Neural progenitor cell (in vitro differentiated cells): ENCODE data around the gene MMP11. TPM values are rescaled to one million over a fixed set of nuclear protein-coding genes. Genes with fewer than 3 reads are reported as not detected.

ENCODE experiments used
- DNase-seq: peaks from one replicate; pipeline ENCODE4 v3.0.0-alpha.2; 2016; ENCODE audit warnings: low spot score
- H2AFZ ChIP-seq: fragments of 200-600 bp; sonication (generic); replicated peaks from 2 replicates; pipeline ENCODE4 v1.6.1; 2016; ENCODE audit warnings: antibody characterized with exemption
- H3F3A ChIP-seq: fragments of 200-600 bp; sonication (generic); 2 replicates; pipeline ENCODE4 v1.6.1; 2016; ENCODE audit warnings: antibody characterized with exemption, low read depth
- H3K27ac ChIP-seq: fragments of 200-600 bp; sonication (generic); 2 replicates; pipeline ENCODE4 v1.5.1; 2016; ENCODE audit warnings: mild to moderate bottlenecking
- H3K27me3 ChIP-seq: fragments of 200-600 bp; sonication (generic); 2 replicates; pipeline ENCODE4 v1.6.1; 2016; ENCODE audit warnings: mild to moderate bottlenecking, moderate library complexity
- H3K36me3 ChIP-seq: fragments of 200-600 bp; sonication (generic); 2 replicates; pipeline ENCODE4 v1.5.1; 2016
- H3K4me1 ChIP-seq: fragments of 200-600 bp; sonication (generic); 2 replicates; pipeline ENCODE4 v1.6.1; 2016; ENCODE audit warnings: mixed run types
- H3K4me2 ChIP-seq: fragments of 200-600 bp; sonication (generic); 2 replicates; pipeline ENCODE4 v1.6.1; 2016
- H3K4me3 ChIP-seq: fragments of 200-600 bp; sonication (generic); 2 replicates; pipeline ENCODE4 v1.5.1; 2016
- H3K79me2 ChIP-seq: fragments of 200-600 bp; sonication (generic); 2 replicates; pipeline ENCODE4 v1.6.1; 2016; ENCODE audit warnings: low read depth
- H3K9ac ChIP-seq: fragments of 200-600 bp; sonication (generic); 2 replicates; pipeline ENCODE4 v1.6.1; 2016
- H3K9me3 ChIP-seq: fragments of 200-600 bp; sonication (generic); 2 replicates; pipeline ENCODE4 v1.5.1; 2016; ENCODE audit warnings: low read depth
- H4K20me1 ChIP-seq: fragments of 200-600 bp; sonication (generic); 2 replicates; pipeline ENCODE4 v1.6.1; 2016; ENCODE audit warnings: low read depth
- H3K27ac Mint-ChIP-seq: 3 replicates; pipeline ENCODE4 v1.8.0; 2021; ENCODE audit warnings: mixed read lengths
- H3K27me3 Mint-ChIP-seq: 2 replicates; pipeline ENCODE4 v1.8.0; 2022; ENCODE audit warnings: low read depth, mild to moderate bottlenecking, inconsistent platforms, moderate library complexity, mixed read lengths; ENCODE audit not compliant: insufficient read depth
- H3K36me3 Mint-ChIP-seq: 3 replicates; pipeline ENCODE4 v1.8.0; 2021; ENCODE audit warnings: mixed read lengths
- H3K4me1 Mint-ChIP-seq: 3 replicates; pipeline ENCODE4 v1.8.0; 2021; ENCODE audit warnings: mixed read lengths
- H3K4me3 Mint-ChIP-seq: 3 replicates; pipeline ENCODE4 v1.8.0; 2021; ENCODE audit warnings: mild to moderate bottlenecking, moderate library complexity, mixed read lengths
- H3K9me3 Mint-ChIP-seq: 3 replicates; pipeline ENCODE4 v1.8.0; 2020; ENCODE audit warnings: mixed read lengths
- CTCF ChIP-seq: fragments of 200-600 bp; sonication (generic); IDR thresholded peaks from 2 replicates; pipeline ENCODE4 v1.5.1; 2017; ENCODE audit warnings: antibody characterized with exemption, mild to moderate bottlenecking
- EZH2 ChIP-seq: fragments of 200-600 bp; sonication (generic); IDR thresholded peaks from 2 replicates; pipeline ENCODE4 v1.6.1; 2017; ENCODE audit warnings: antibody characterized with exemption, mild to moderate bottlenecking, moderate library complexity
- EZH2phosphoT487 ChIP-seq: fragments of 200-600 bp; sonication (generic); IDR thresholded peaks from 2 replicates; pipeline ENCODE4 v1.6.1; 2017; ENCODE audit warnings: antibody characterized with exemption
- total RNA-seq: library from RNA; depleted of rRNA; stranded (reverse); fragments of >200 nt; gene quantifications from 2 replicates; pipeline ENCODE4 v1.2.3, GENCODE V29; 2015; ENCODE audit warnings: low replicate concordance

The MMP11 gene
- total RNA-seq, 1 donor from 2014 or later = 4.1 TPM

GRCh38 chr22:23789121-23789520, 16.5 kb downstream of the MMP11 start:
- H3K27me3 ChIP-seq = no peaks in the 10 kb centered on the region
- peaks cover 62% of the 10 kb centered on the region for H4K20me1 ChIP-seq
- no peak overlapping the region for H2AFZ ChIP-seq
- H3K27ac Mint-ChIP-seq = no peak overlapping the region
- peaks cover 16% of the 10 kb centered on the region for H3F3A ChIP-seq
- no peak overlapping the region for H3K4me3 ChIP-seq
- H3K4me3 Mint-ChIP-seq = no peak overlapping the region
- peaks cover 27% of the 10 kb centered on the region for H3K4me1 Mint-ChIP-seq
- no peaks in the 10 kb centered on the region for H3K9me3 ChIP-seq
- H3K36me3 Mint-ChIP-seq = peaks cover 15% of the 10 kb centered on the region
- no peaks in the 10 kb centered on the region for H3K9me3 Mint-ChIP-seq
- DNase-seq = peak; percentile 18
- no peak for TF ChIP-seq EZH2phosphoT487
- no peak for TF ChIP-seq CTCF
- TF ChIP-seq EZH2 = no peak
- peak overlapping the region; percentile 91 for H3K4me2 ChIP-seq
- no peaks in the 10 kb centered on the region for H3K27me3 Mint-ChIP-seq
- peaks cover 24% of the 10 kb centered on the region for H3K4me1 ChIP-seq
- H3K36me3 ChIP-seq = no peaks in the 10 kb centered on the region
- no peak overlapping the region for H3K27ac ChIP-seq
- H3K79me2 ChIP-seq = peaks cover 62% of the 10 kb centered on the region
- no peak overlapping the region for H3K9ac ChIP-seq

- no peak for DNase-seq
- Histone ChIP-seq H3K4me1 (peaks cover 24% of the 10 kb centered on the region), H3F3A (peaks cover 16% of the 10 kb centered on the region), H3K4me3 (no peak overlapping the region), H2AFZ (no peak overlapping the region), H4K20me1 (peaks cover 62% of the 10 kb centered on the region), H3K27ac (no peak overlapping the region), H3K9ac (no peak overlapping the region), H3K9me3 (no peaks in the 10 kb centered on the region), H3K36me3 (no peaks in the 10 kb centered on the region), H3K4me2 (peak overlapping the region; percentile 91), H3K79me2 (peaks cover 62% of the 10 kb centered on the region), H3K27me3 (no peaks in the 10 kb centered on the region)
- Mint-ChIP-seq H3K27ac (no peak overlapping the region), H3K4me1 (peaks cover 27% of the 10 kb centered on the region), H3K27me3 (no peaks in the 10 kb centered on the region), H3K9me3 (no peaks in the 10 kb centered on the region), H3K36me3 (peaks cover 15% of the 10 kb centered on the region), H3K4me3 (no peak overlapping the region)
- TF ChIP-seq CTCF = no peak
- TF ChIP-seq EZH2phosphoT487 = no peak
These were observed 17.0 kb downstream of the MMP11 start for GRCh38 chr22:23789638-23790037.

GRCh38 chr22:23790819-23791737, 18.4 kb downstream of the MMP11 start:
- Histone ChIP-seq H3K36me3 (no peaks in the 10 kb centered on the region), H3K4me1 (peaks cover 24% of the 10 kb centered on the region), H3K4me2 (no peak overlapping the region), H3F3A (peaks cover 16% of the 10 kb centered on the region), H3K27ac (no peak overlapping the region), H3K4me3 (no peak overlapping the region), H3K9ac (no peak overlapping the region), H3K9me3 (no peaks in the 10 kb centered on the region), H4K20me1 (peaks cover 62% of the 10 kb centered on the region), H3K79me2 (peaks cover 62% of the 10 kb centered on the region), H2AFZ (no peak overlapping the region), H3K27me3 (no peaks in the 10 kb centered on the region)
- H3K27me3 Mint-ChIP-seq = no peaks in the 10 kb centered on the region
- no peaks in the 10 kb centered on the region for H3K9me3 Mint-ChIP-seq
- H3K4me3 Mint-ChIP-seq = no peak overlapping the region
- no peak for DNase-seq
- peaks cover 27% of the 10 kb centered on the region for H3K4me1 Mint-ChIP-seq
- H3K27ac Mint-ChIP-seq = no peak overlapping the region
- no peak for TF ChIP-seq EZH2phosphoT487
- no peak for TF ChIP-seq CTCF
- no peak for TF ChIP-seq EZH2
- H3K36me3 Mint-ChIP-seq = peaks cover 21% of the 10 kb centered on the region
